Measurements from ENCODE around the gene NPAS2.

Gene NPAS2

GRCh38 chr2:100952512-100952911 is 132.6 kb downstream of the NPAS2 start:
- DNase-seq: no peak

- no peak for DNase-seq
Observed at GRCh38 chr2:100953406-100954043, 133.6 kb downstream of the NPAS2 start.

GRCh38 chr2:100954044-100954420 is 134.1 kb downstream of the NPAS2 start:
- no peak for DNase-seq

- no peak for DNase-seq
Observed at GRCh38 chr2:100955226-100955625, 135.3 kb downstream of the NPAS2 start.

GRCh38 chr2:100956081-100956480 is 136.1 kb downstream of the NPAS2 start:
- DNase-seq: no peak

- DNase-seq: no peak
Observed at GRCh38 chr2:100957996-100958653, 138.2 kb downstream of the NPAS2 start.

- DNase-seq: no peak
Observed at GRCh38 chr2:100959225-100959880, 139.4 kb downstream of the NPAS2 start.

GRCh38 chr2:100960688-100961087 is 140.7 kb downstream of the NPAS2 start:
- DNase-seq: no peak

- DNase-seq: no peak
Observed at GRCh38 chr2:100962366-100963025, 142.6 kb downstream of the NPAS2 start.

GRCh38 chr2:100963026-100963375 is 143.1 kb downstream of the NPAS2 start:
- no peak for DNase-seq

- no peak for DNase-seq
Observed at GRCh38 chr2:100964222-100964621, 144.3 kb downstream of the NPAS2 start.

- no peak for DNase-seq
Observed at GRCh38 chr2:100964681-100965169, 144.8 kb downstream of the NPAS2 start.

GRCh38 chr2:100965596-100965995 is 145.7 kb downstream of the NPAS2 start:
- DNase-seq: no peak

GRCh38 chr2:100967716-100968115 is 147.8 kb downstream of the NPAS2 start:
- DNase-seq: no peak

GRCh38 chr2:100968146-100969145 is 148.5 kb downstream of the NPAS2 start:
- DNase-seq: no peak

GRCh38 chr2:100969998-100970397 is 150.1 kb downstream of the NPAS2 start:
- no peak for DNase-seq

GRCh38 chr2:100971221-100971620 is 151.3 kb downstream of the NPAS2 start:
- no peak for DNase-seq

- DNase-seq: no peak
Observed at GRCh38 chr2:100972452-100972851, 152.5 kb downstream of the NPAS2 start.

GRCh38 chr2:100974712-100975520 is 155.0 kb downstream of the NPAS2 start:
- DNase-seq: no peak

GRCh38 chr2:100975521-100975785 is 155.5 kb downstream of the NPAS2 start:
- no peak for DNase-seq

GRCh38 chr2:100976061-100976460 is 156.1 kb downstream of the NPAS2 start:
- no peak for DNase-seq
